GM23248 (cell line): ENCODE results near the gene TRIO. TPM values are rescaled to one million over a fixed set of nuclear protein-coding genes. Genes with fewer than 3 reads are reported as not detected.

Source experiments
- DNase-seq: peaks from one replicate; pipeline ENCODE4 v3.0.0-alpha.2; 2015
- H2AFZ ChIP-seq: fragments of 200-600 bp; sonication (generic); 2 replicates; pipeline ENCODE4 v1.6.1; 2016; ENCODE audit warnings: antibody characterized with exemption
- H3F3A ChIP-seq: fragments of 200-600 bp; sonication (generic); 2 replicates; pipeline ENCODE4 v1.6.1; 2016; ENCODE audit warnings: mild to moderate bottlenecking, antibody characterized with exemption, mixed run types; ENCODE audit not compliant: insufficient read depth
- H3K27ac ChIP-seq: fragments of 200-600 bp; sonication (generic); 2 replicates; pipeline ENCODE4 v1.5.1; 2016; ENCODE audit warnings: mild to moderate bottlenecking
- H3K27me3 ChIP-seq: fragments of 200-600 bp; sonication (generic); replicated peaks from 2 replicates; pipeline ENCODE4 v1.6.1; 2016; ENCODE audit warnings: mild to moderate bottlenecking; ENCODE audit not compliant: insufficient read depth
- H3K36me3 ChIP-seq: fragments of 200-600 bp; sonication (generic); 2 replicates; pipeline ENCODE4 v1.6.1; 2016; ENCODE audit warnings: low read depth, mild to moderate bottlenecking
- H3K4me1 ChIP-seq: fragments of 200-600 bp; sonication (generic); 2 replicates; pipeline ENCODE4 v1.6.1; 2016; ENCODE audit warnings: mild to moderate bottlenecking; ENCODE audit not compliant: insufficient read depth
- H3K4me2 ChIP-seq: fragments of 200-600 bp; sonication (generic); one replicate; pipeline ENCODE4 v1.6.1; 2016; ENCODE audit warnings: mild to moderate bottlenecking; ENCODE audit not compliant: unreplicated experiment
- H3K4me3 ChIP-seq: fragments of 200-600 bp; sonication (generic); 2 replicates; pipeline ENCODE4 v1.5.1; 2016; ENCODE audit warnings: mild to moderate bottlenecking
- H3K79me2 ChIP-seq: fragments of 200-600 bp; sonication (generic); 2 replicates; pipeline ENCODE4 v1.6.1; 2016; ENCODE audit warnings: mild to moderate bottlenecking; ENCODE audit not compliant: insufficient read depth
- H3K9ac ChIP-seq: fragments of 200-600 bp; sonication (generic); 2 replicates; pipeline ENCODE4 v1.6.1; 2016; ENCODE audit warnings: mild to moderate bottlenecking
- H3K9me2 ChIP-seq: fragments of 200-600 bp; sonication (generic); 2 replicates; pipeline ENCODE4 v1.6.1; 2016; ENCODE audit warnings: mixed run types, mild to moderate bottlenecking, moderate library complexity; ENCODE audit not compliant: insufficient read depth
- H3K9me3 ChIP-seq: fragments of 200-600 bp; sonication (generic); one replicate; pipeline ENCODE4 v1.6.1; 2017; ENCODE audit warnings: low read depth
- H4K20me1 ChIP-seq: fragments of 200-600 bp; sonication (generic); 2 replicates; pipeline ENCODE4 v1.6.0; 2016; ENCODE audit not compliant: insufficient read depth
- EZH2 ChIP-seq: fragments of 200-600 bp; sonication (generic); IDR thresholded peaks from 2 replicates; pipeline ENCODE4 v1.6.1; 2018; ENCODE audit warnings: antibody characterized with exemption, mild to moderate bottlenecking; ENCODE audit not compliant: insufficient read depth, poor library complexity, severe bottlenecking
- EZH2phosphoT487 ChIP-seq: fragments of 200-600 bp; sonication (generic); IDR thresholded peaks from 2 replicates; pipeline ENCODE4 v1.6.1; 2018; ENCODE audit warnings: antibody characterized with exemption, moderate library complexity, mild to moderate bottlenecking, low read depth; ENCODE audit not compliant: insufficient read depth
- WGBS, 2 experiments: methylation state at CpG; one replicate each; pipeline ENCODE4 v1.1.6; 2015 to 2017; ENCODE audit warnings: low lambda C conversion rate in 2 of 2, low coverage in 1 of 2; ENCODE audit errors: missing lambda C conversion rate in 2 of 2; 5-methylcytosine and 5-hydroxymethylcytosine counted together
- in situ Hi-C: fragments of 300-500 bp; cut with MboI; formaldehyde crosslinking; loops from 2 replicates; pipeline ENCODE4 v1.15.0; 2020
- polyA plus RNA-seq: library from polyadenylated mRNA; unstranded; fragments of >200 nt; fragmentation: Nextera tagmentation; extraction: Ambion mirVana; gene quantifications from 2 replicates; pipeline ENCODE4 v1.2.1, GENCODE V29; 2016
- total RNA-seq: library from RNA; depleted of rRNA; stranded (reverse); fragments of >200 nt; shearing (Covaris generic); gene quantifications from 2 replicates; pipeline ENCODE4 v1.2.3, GENCODE V29; 2014

Gene TRIO
- total and polyA plus RNA-seq, 2 experiments from 2014 or later = 28.1 to 198 TPM

GRCh38 chr5:14260637-14261036, 117.5 kb downstream of the TRIO start:
- H3K4me2 ChIP-seq = no peak overlapping the region
- H3K79me2 ChIP-seq = peaks cover 99% of the 10 kb centered on the region
- WGBS, 2 experiments = 46 to 53% methylated on average over 2 of the region's 2 CpGs
- H3K9ac ChIP-seq = no peak overlapping the region
- H2AFZ ChIP-seq = no peak overlapping the region
- TF ChIP-seq EZH2phosphoT487 (no peak), EZH2 (no peak)
- H3F3A ChIP-seq = peaks cover 62% of the 10 kb centered on the region
- peak overlapping the region; percentile 31 for H3K27ac ChIP-seq
- no peak for DNase-seq
- no peak overlapping the region for H3K4me3 ChIP-seq
- peaks cover 23% of the 10 kb centered on the region for H3K36me3 ChIP-seq
- H3K27me3 ChIP-seq = no peaks in the 10 kb centered on the region
- peaks cover 6% of the 10 kb centered on the region; the same call in 1 of the 2 replicates for H4K20me1 ChIP-seq
- H3K9me3 ChIP-seq = no peaks in the 10 kb centered on the region
- in situ Hi-C loops = loop anchor here (25.0 kb wide), 1 partner anchor 273 kb away; no protein-coding TSS in a partner anchor
- peaks cover 63% of the 10 kb centered on the region for H3K4me1 ChIP-seq
- no peaks in the 10 kb centered on the region for H3K9me2 ChIP-seq

DNA sequence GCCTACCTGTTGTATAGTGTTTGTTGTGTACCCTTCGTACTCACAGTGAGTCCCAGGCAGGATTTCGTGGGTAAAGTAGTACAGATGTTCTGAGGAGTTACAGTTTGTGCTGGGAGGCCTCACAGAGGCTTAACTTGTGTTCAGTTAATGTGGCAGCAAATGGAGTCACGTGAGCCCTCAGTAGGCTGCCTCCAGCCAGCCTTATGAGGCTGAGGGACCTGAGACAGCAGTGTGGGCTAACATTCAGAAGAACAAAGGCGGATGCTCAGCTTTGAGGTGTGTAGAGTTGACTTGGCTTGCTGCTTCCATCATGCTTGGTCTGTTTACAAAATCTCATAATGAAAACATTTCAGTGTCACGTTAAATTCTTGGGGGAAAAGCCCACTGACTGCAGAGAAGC, 118.1 kb downstream of the TRIO start:
- 83 to 88% methylated on average over 5 of the region's 5 CpGs for WGBS, 2 experiments
- H3K27me3 ChIP-seq = no peaks in the 10 kb centered on the region
- no peak overlapping the region for H3K4me2 ChIP-seq
- TF ChIP-seq EZH2phosphoT487 (no peak), EZH2 (no peak)
- no peak for DNase-seq
- H3K4me3 ChIP-seq = no peak overlapping the region
- peak overlapping the region; percentile 31; the same call in 1 of the 2 replicates for H3K27ac ChIP-seq
- H3F3A ChIP-seq = peaks cover 62% of the 10 kb centered on the region
- H3K4me1 ChIP-seq = peaks cover 69% of the 10 kb centered on the region
- no peak overlapping the region for H2AFZ ChIP-seq
- no peak overlapping the region for H3K9ac ChIP-seq
- in situ Hi-C loops = loop anchor here (25.0 kb wide), 1 partner anchor 274 kb away; no protein-coding TSS in a partner anchor
- H3K36me3 ChIP-seq = peaks cover 17% of the 10 kb centered on the region; the same call in 1 of the 2 replicates
- H3K9me2 ChIP-seq = no peaks in the 10 kb centered on the region
- H3K79me2 ChIP-seq = peaks cover 99% of the 10 kb centered on the region
- no peaks in the 10 kb centered on the region for H3K9me3 ChIP-seq
- H4K20me1 ChIP-seq = peaks cover 6% of the 10 kb centered on the region; the same call in 1 of the 2 replicates

DNA sequence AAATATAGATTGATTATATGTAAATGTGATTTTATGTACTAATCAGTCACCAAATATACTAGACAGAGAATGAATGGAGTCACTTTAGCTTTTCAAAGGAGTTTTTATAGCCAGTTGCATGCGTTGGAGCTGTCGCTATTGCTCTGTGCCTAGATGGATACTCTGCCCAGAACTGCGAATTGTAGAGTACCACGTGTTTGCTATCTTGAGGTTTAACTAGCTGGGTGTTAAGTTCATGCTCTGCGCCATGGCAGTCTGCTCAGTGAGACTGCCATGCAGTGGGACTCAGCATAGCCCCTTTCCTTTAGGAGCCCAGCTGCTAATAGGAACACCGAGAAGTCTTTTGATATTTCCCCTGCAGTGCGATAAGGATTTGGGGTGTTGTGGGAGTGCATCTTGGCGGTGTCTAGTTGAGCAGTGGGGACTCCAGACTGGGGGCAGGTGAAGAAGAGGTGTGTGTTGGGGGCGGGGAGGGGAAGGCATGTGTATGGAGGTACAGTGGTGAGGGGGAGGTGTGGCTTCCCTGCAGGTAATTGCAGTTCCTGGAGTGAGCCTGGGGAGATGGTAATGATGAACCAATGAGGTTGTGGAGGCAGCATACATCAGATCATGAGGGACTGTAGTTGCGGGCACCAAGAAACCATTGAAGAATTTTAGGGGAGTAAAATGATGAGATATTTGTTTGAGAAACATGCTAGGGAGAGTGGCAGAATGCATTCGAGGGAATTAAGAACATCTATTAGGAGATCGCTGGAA, 118.9 kb downstream of the TRIO start:
- peaks cover 6% of the 10 kb centered on the region; the same call in 1 of the 2 replicates for H4K20me1 ChIP-seq
- no peaks in the 10 kb centered on the region for H3K9me2 ChIP-seq
- in situ Hi-C loops = loop anchor here (25.0 kb wide), 1 partner anchor 275 kb away; no protein-coding TSS in a partner anchor
- no peaks in the 10 kb centered on the region for H3K27me3 ChIP-seq
- no peaks in the 10 kb centered on the region for H3K9me3 ChIP-seq
- no peak overlapping the region for H3K9ac ChIP-seq
- peaks cover 65% of the 10 kb centered on the region for H3F3A ChIP-seq
- H3K79me2 ChIP-seq = peaks cover 99% of the 10 kb centered on the region
- no peak for TF ChIP-seq EZH2
- no peak for TF ChIP-seq EZH2phosphoT487
- DNase-seq = no peak
- H3K4me1 ChIP-seq = peaks cover 77% of the 10 kb centered on the region
- H3K4me3 ChIP-seq = no peak overlapping the region
- no peak overlapping the region for H3K4me2 ChIP-seq
- peaks cover 9% of the 10 kb centered on the region; the same call in 1 of the 2 replicates for H3K36me3 ChIP-seq
- WGBS, 2 experiments = 81 to 86% methylated on average over 11 to 12 of the region's 12 CpGs
- H3K27ac ChIP-seq = no peak overlapping the region
- H2AFZ ChIP-seq = no peak overlapping the region

- H3K27ac ChIP-seq = peak overlapping the region; percentile 96
- H3K36me3 ChIP-seq = peaks cover 6% of the 10 kb centered on the region; the same call in 1 of the 2 replicates
- in situ Hi-C loops = loop anchor here (25.0 kb wide), 1 partner anchor 276 kb away; no protein-coding TSS in a partner anchor
- H3K9me2 ChIP-seq = no peaks in the 10 kb centered on the region
- H4K20me1 ChIP-seq = 0 out of 2 replicates have a peak, but pooled peaks cover 3% of the 10 kb centered on the region
- peaks cover 88% of the 10 kb centered on the region for H3K4me1 ChIP-seq
- H3K9me3 ChIP-seq = no peaks in the 10 kb centered on the region
- no peak for DNase-seq
- peaks cover 70% of the 10 kb centered on the region for H3F3A ChIP-seq
- 0 out of 2 replicates have a peak overlapping the region, but pooled peaks have one; percentile 72 for H3K9ac ChIP-seq
- no peak overlapping the region for H2AFZ ChIP-seq
- no peak overlapping the region for H3K4me3 ChIP-seq
- H3K27me3 ChIP-seq = no peaks in the 10 kb centered on the region
- H3K4me2 ChIP-seq = peak overlapping the region; percentile 77
- peaks cover 99% of the 10 kb centered on the region for H3K79me2 ChIP-seq
- WGBS, 2 experiments = 88 to 96% methylated on average over 1 of the region's 1 CpG
- TF ChIP-seq EZH2phosphoT487 (no peak), EZH2 (no peak)
These were observed 120.0 kb downstream of the TRIO start for GRCh38 chr5:14263113-14263512.
